Measurements from ENCODE around the gene CCDC157.

DNA sequence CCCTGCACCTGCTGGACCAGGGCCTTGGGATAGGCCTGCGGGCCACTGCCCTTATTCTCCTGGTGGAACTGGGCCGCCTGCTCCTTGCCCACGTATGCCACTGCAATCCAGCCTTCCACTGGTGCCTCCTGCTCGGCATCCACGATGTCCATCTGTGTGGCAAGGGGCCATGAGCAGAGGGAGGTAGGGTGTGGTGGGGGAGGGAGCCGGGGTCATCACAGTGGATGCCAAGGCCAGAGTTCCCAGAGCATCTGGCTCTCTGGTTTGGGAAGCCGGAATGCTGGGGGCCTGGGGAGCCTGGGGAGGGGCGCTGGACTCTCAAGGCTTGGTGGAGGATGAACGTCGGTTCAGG is 29.8 kb downstream of the CCDC157 start:
- TF ChIP-seq, protein P1, sequence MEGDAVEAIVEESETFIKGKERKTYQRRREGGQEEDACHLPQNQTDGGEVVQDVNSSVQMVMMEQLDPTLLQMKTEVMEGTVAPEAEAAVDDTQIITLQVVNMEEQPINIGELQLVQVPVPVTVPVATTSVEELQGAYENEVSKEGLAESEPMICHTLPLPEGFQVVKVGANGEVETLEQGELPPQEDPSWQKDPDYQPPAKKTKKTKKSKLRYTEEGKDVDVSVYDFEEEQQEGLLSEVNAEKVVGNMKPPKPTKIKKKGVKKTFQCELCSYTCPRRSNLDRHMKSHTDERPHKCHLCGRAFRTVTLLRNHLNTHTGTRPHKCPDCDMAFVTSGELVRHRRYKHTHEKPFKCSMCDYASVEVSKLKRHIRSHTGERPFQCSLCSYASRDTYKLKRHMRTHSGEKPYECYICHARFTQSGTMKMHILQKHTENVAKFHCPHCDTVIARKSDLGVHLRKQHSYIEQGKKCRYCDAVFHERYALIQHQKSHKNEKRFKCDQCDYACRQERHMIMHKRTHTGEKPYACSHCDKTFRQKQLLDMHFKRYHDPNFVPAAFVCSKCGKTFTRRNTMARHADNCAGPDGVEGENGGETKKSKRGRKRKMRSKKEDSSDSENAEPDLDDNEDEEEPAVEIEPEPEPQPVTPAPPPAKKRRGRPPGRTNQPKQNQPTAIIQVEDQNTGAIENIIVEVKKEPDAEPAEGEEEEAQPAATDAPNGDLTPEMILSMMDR (IDR thresholded peaks at IDR 0.05), result no peak
- no peak for TF ChIP-seq EP300 (IDR thresholded peaks at IDR 0.05)
- TF ChIP-seq POLR2AphosphoS5 (IDR thresholded peaks at IDR 0.05), result no peak
- no peak for TF ChIP-seq POLR2A (IDR thresholded peaks at IDR 0.05; ENCODE audit: low read depth)
